ENCODE data around the gene MCM7. TPM values are rescaled to one million over a fixed set of nuclear protein-coding genes. Genes with fewer than 3 reads are reported as not detected.
A peak's percentile ranks its signal among the peaks of the same experiment; 100 is the strongest.

Gene MCM7
- total RNA-seq, 2 donors from 2014 or later, result 219 to 242 TPM

DNA sequence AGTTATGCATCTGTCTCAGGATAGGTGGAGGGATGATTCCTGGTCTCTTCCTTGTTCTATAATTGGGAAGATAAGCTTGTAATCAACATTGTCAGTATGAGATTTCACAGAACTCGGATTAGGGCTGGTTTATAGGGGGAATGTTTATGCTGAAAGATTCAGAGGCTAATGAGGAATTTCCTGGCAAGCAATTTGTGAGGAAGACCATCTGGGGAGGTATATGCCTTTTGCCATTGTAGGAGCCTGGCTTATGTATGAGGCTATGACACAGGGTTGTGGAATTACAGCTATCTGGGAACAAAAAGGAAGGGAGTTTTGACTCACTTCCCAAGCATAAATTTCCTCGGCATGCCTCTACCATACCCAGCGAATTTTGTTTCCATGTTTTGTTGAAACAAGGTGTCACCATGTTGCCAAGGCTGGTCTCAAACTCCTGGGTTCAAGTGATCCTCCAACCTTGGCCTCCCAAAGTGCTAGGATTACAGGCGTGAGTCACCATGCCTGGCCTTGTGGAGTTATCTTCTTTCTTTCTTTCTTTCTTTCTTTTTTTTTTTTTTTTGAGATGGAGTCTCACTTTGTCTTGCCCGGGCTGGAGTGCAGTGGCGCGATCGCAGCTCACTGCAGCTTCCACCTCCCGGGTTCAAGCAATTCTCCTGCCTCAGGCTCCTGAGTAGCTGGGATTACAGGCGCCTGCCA, 14.0 kb downstream of the MCM7 start:
- H3K27me3 Mint-ChIP-seq (ENCODE audit: insufficient read depth), result no peaks in the 10 kb centered on the region
- DNase-seq, result no peak
- H3K9me3 Mint-ChIP-seq, result no peaks in the 10 kb centered on the region
- H3K27ac ChIP-seq (ENCODE audit: low read depth, low read length), result no peak overlapping the region
- no peaks in the 10 kb centered on the region for H3K27me3 ChIP-seq (ENCODE audit: control insufficient read depth, insufficient read depth, low read length, poor library complexity, severe bottlenecking)
- peaks cover 12% of the 10 kb centered on the region for H3K4me1 Mint-ChIP-seq
- H3K9me3 ChIP-seq (ENCODE audit: control insufficient read depth, low read length), result no peaks in the 10 kb centered on the region
- peaks cover 20% of the 10 kb centered on the region for H3K36me3 ChIP-seq (ENCODE audit: control insufficient read depth, insufficient read depth, low read length)
- peaks cover 18% of the 10 kb centered on the region for H3K36me3 Mint-ChIP-seq (ENCODE audit: low read depth)
- no peak overlapping the region for H3K9ac ChIP-seq (ENCODE audit: extremely low read depth, low read length, poor library complexity, severe bottlenecking)
- no peak overlapping the region for H3K4me3 ChIP-seq (ENCODE audit: low read length)
- H3K4me1 ChIP-seq (ENCODE audit: control insufficient read depth, insufficient read depth, low read length), result no peaks in the 10 kb centered on the region
- no peak overlapping the region for H3K27ac Mint-ChIP-seq
- 65 to 91% methylated on average over 5 to 10 of the region's 10 CpGs for WGBS, 2 experiments (ENCODE audit: insufficient coverage in 1 of 2, insufficient read length in 1 of 2)
- H3K4me3 Mint-ChIP-seq, result no peak overlapping the region
- TF ChIP-seq, protein P1, sequence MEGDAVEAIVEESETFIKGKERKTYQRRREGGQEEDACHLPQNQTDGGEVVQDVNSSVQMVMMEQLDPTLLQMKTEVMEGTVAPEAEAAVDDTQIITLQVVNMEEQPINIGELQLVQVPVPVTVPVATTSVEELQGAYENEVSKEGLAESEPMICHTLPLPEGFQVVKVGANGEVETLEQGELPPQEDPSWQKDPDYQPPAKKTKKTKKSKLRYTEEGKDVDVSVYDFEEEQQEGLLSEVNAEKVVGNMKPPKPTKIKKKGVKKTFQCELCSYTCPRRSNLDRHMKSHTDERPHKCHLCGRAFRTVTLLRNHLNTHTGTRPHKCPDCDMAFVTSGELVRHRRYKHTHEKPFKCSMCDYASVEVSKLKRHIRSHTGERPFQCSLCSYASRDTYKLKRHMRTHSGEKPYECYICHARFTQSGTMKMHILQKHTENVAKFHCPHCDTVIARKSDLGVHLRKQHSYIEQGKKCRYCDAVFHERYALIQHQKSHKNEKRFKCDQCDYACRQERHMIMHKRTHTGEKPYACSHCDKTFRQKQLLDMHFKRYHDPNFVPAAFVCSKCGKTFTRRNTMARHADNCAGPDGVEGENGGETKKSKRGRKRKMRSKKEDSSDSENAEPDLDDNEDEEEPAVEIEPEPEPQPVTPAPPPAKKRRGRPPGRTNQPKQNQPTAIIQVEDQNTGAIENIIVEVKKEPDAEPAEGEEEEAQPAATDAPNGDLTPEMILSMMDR (conservative IDR thresholded peaks at IDR 0.05), result no peak

DNA sequence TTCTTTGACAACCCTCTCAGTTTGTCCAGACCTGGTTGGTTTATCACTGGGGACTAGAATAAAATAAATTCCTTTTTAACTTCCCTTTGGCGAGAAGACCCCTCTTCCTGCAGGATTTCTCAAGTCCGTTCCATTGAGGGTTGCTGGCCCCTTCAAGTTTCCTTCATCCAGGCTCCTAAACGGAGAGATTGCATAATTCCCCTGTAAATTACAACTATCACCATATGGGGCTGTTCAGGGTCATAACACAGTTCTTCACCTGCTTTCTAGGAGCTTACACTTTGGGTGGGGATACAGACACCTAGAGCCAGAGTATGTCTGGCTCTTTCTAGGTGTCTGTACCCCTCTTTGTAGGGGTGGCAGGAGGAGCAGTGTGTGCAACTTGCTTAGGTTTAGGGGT, 15.7 kb downstream of the MCM7 start:
- H3K27ac Mint-ChIP-seq, result no peak overlapping the region
- no peak for DNase-seq
- WGBS, 2 experiments (ENCODE audit: insufficient coverage in 1 of 2, insufficient read length in 1 of 2), result 91 to 94% methylated on average over 3 of the region's 3 CpGs
- Histone ChIP-seq H3K9me3 (ENCODE audit: control insufficient read depth, low read length) (no peaks in the 10 kb centered on the region), H3K9ac (ENCODE audit: extremely low read depth, low read length, poor library complexity, severe bottlenecking) (no peak overlapping the region), H3K27ac (ENCODE audit: low read depth, low read length) (no peak overlapping the region), H3K4me3 (ENCODE audit: low read length) (no peak overlapping the region), H3K27me3 (ENCODE audit: control insufficient read depth, insufficient read depth, low read length, poor library complexity, severe bottlenecking) (no peaks in the 10 kb centered on the region), H3K36me3 (ENCODE audit: control insufficient read depth, insufficient read depth, low read length) (peaks cover 3% of the 10 kb centered on the region), H3K4me1 (ENCODE audit: control insufficient read depth, insufficient read depth, low read length) (no peaks in the 10 kb centered on the region)
- TF ChIP-seq, protein P1 (conservative IDR thresholded peaks at IDR 0.05), result no peak
- H3K4me1 Mint-ChIP-seq, result peaks cover 15% of the 10 kb centered on the region
- H3K4me3 Mint-ChIP-seq, result no peak overlapping the region
- H3K9me3 Mint-ChIP-seq, result peaks cover 4% of the 10 kb centered on the region
- peaks cover 7% of the 10 kb centered on the region for H3K36me3 Mint-ChIP-seq (ENCODE audit: low read depth)
- H3K27me3 Mint-ChIP-seq (ENCODE audit: insufficient read depth), result no peaks in the 10 kb centered on the region

DNA sequence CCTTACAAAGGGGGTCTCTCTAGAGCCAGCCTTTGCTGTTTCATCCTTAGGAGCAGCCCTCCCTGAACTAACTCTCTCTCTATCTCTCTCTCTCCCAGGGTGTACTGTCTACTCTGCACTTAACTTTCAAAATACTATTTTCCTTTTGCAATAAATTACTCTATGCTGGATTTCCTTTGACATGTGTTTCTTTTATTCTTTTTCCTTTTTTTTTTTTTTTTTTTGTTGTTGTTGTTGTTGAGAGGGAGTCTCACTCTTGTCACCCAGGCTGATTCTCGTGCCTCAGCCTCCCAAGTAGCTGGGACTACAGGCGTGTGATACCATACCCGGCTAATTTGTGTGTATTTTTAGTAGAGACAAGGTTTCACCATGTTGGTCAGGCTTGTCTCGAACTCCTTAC, 18.2 kb downstream of the MCM7 start:
- no peak for DNase-seq
- no peak overlapping the region for H3K9ac ChIP-seq (ENCODE audit: extremely low read depth, low read length, poor library complexity, severe bottlenecking)
- peaks cover 5% of the 10 kb centered on the region for H3K4me1 ChIP-seq (ENCODE audit: control insufficient read depth, insufficient read depth, low read length)
- peaks cover 12% of the 10 kb centered on the region for H3K9me3 ChIP-seq (ENCODE audit: control insufficient read depth, low read length)
- H3K27me3 ChIP-seq (ENCODE audit: control insufficient read depth, insufficient read depth, low read length, poor library complexity, severe bottlenecking), result no peaks in the 10 kb centered on the region
- peak overlapping the region; percentile 19 for H3K4me3 ChIP-seq (ENCODE audit: low read length)
- Mint-ChIP-seq H3K4me3 (peak overlapping the region; percentile 95), H3K9me3 (peaks cover 11% of the 10 kb centered on the region), H3K27ac (peak overlapping the region; percentile 87), H3K4me1 (peaks cover 15% of the 10 kb centered on the region), H3K27me3 (ENCODE audit: insufficient read depth) (no peaks in the 10 kb centered on the region), H3K36me3 (ENCODE audit: low read depth) (peaks cover 28% of the 10 kb centered on the region)
- H3K27ac ChIP-seq (ENCODE audit: low read depth, low read length), result no peak overlapping the region
- peaks cover 22% of the 10 kb centered on the region for H3K36me3 ChIP-seq (ENCODE audit: control insufficient read depth, insufficient read depth, low read length)
- TF ChIP-seq, protein P1 (conservative IDR thresholded peaks at IDR 0.05), result no peak
- 83 to 95% methylated on average over 4 of the region's 4 CpGs for WGBS, 2 experiments (ENCODE audit: insufficient coverage in 1 of 2, insufficient read length in 1 of 2)
